GM19467 (cell line): Measurements from ENCODE around the gene ELF5.

ENCODE experiments used
- ATAC-seq: cut with Tn5 transposase; IDR thresholded peaks from one replicate; pipeline ENCODE4 v1.9.1; 2021; ENCODE audit warnings: mild to moderate bottlenecking, moderate library complexity; ENCODE audit not compliant: unreplicated experiment

ELF5 gene

DNA sequence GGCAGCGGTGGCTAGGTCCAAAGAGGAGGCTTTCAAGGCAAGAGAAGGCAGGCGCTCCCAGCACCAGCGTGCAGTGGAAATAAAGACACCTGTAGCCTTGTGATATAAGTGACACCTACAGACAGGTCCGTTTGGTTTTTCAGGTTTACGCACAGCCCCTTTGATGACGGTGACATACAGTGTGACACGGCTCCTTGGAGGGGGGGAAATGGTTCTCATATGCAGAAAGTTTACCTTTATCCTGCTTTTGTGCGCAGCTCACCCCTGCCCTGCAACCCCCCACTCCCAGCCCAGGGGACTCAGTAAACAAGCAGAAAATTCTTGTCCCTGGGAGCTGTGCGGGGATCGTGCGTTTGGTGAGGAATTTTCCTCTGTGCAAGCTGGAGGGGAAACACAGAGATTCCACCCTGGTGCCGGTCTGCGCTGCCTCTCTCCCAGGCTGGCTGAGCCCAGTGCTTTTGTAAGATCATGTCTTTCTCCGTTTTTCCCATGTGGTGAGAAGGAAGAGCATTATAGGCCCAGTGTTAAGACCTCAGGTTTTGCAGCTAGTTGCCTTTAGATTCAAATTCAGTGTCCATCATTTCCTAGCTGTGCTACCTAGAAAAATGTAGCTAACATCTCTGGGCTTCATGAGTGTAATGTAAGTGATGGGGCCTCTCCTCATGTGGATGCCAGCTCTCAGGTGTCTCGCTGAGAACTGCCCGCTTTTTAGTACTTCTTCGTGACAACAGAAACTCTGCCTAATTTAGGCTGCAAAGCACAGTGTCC is at the start of gene ELF5:
Gene ELF5, minus strand, starts transcription at position 113 of the 768 bp plus-strand sequence. CDS start 8,045 bp downstream, outside the sequence.
- no peak for ATAC-seq

GRCh38 chr11:34562976-34563375 is 49.4 kb upstream of the ELF5 start:
- no peak for ATAC-seq

DNA sequence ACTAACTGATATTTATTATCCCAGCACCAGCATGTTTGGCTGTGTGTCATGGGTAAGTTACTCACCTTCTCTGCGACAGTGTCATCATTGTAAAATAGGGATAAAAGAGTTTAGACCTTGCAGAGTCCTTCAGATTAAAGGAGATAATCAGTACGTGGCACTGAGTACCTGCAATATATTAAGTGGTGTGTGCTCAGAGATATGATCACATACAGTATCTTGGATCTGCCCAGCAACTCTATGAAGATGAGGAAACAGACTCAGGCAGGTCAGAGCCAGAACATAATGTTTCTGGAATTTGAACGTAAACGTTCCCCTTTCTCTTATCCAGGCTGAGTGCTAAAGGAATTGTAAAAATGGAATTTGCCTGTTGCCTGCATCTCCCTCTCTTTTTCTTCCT is 46.9 kb upstream of the ELF5 start:
- no peak for ATAC-seq

DNA sequence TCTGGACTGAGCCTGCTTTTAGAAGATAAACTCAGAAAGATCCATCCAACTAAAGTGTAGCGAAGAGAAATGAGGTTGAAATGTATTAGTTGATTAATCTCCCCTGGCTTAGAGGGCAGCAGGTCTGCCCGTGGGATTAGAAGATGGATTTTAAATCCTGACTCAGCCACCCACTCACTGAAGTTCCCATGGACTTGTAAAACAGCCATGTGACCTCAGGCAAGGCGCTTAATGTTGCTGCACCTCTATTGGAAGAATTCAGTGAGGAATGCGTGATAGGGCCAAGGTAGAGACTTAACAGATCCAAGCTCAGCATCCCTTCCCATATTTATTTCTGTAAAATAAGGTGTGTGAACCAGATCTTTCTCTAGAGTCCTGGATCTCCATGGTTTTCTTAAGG is 45.1 kb upstream of the ELF5 start:
- no peak for ATAC-seq

- ATAC-seq, result no peak
Observed at GRCh38 chr11:34558211-34558610, 44.6 kb upstream of the ELF5 start.

GRCh38 chr11:34552270-34552669 is 38.7 kb upstream of the ELF5 start:
- ATAC-seq, result no peak

DNA sequence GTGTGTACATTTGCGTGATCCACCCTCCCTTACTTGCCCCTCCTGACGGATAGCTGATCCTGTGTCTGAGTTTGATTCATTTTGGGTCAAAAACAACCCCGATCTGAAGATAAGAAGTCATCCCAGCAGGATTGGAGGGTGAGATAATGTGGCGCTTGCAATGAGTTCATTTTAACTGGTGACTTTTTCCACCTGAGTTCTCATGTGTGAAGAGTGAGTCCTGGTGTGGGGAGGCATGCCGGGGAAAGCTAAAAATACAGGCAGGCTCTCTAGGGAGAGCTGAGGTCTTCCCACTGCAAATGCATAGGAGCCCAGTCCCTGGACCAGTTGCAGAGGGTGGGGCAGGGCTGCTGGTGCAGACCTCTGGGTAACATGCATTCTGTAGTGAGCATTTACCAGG is 35.7 kb upstream of the ELF5 start:
- ATAC-seq, result no peak

DNA sequence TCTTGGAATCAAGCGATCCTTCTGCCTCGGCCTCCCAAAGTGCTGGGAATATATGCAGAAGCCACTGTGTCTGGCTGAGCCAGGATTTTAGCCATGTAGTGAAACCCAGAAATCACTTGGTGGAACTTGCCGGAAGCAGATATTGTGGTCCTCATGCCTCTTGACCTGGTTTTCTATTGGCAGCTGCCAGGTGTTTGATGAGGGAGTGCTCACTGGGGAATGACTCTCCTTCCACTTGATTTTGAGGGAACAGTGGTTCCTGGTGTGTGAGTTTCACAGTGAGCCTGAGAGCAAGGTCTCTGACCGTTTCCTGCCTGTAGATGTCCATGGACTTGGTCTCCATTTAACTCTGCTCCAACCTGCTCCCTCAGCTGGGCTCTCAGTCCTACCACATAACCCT is 34.7 kb upstream of the ELF5 start:
- ATAC-seq, result no peak

GRCh38 chr11:34546511-34547209 is 33.1 kb upstream of the ELF5 start:
- ATAC-seq, result no peak

GRCh38 chr11:34542089-34542488 is 28.5 kb upstream of the ELF5 start:
- no peak for ATAC-seq

- no peak for ATAC-seq
Observed at GRCh38 chr11:34540870-34541269, 27.3 kb upstream of the ELF5 start.

DNA sequence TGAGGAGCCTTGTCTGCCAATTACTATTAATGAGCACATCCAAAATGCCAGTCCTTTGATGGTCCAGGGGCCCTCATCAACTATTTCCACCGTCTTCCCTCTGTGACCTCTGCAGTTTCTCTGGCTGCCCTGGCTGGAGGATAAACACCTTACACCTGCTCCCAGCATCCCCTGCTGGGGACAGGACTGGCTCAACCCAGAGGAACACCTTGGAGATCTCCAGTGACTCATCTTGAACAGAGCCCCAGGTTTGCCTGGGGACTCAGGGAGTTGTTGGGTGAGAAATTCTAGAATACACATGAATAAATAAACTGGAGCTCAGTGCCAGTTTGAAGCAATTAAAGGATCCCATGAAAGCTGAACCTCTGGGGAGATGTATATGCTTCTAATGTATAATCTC is 24.0 kb upstream of the ELF5 start:
- ATAC-seq, result no peak

GRCh38 chr11:34536056-34536455 is 22.5 kb upstream of the ELF5 start:
- ATAC-seq, result no peak

- ATAC-seq, result no peak
Observed at GRCh38 chr11:34534826-34535225, 21.2 kb upstream of the ELF5 start.

DNA sequence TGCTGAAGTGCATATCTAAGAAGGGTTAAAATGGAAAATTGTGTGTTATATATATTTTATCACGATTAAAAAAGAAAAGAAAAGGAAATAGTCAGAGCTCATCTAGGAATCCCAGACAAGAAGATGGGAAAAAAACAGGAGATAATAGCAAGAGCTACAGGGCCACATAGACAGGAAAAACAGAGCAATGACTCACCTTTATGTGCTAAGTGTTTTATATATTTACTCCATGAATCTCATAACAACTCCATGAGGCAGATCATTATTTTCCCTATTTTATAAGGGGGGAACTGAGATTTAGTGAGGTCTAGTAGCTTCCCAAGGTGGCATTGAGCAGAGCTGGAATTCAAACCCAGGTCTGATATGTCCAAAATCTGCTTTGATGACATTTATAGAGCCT is 18.1 kb upstream of the ELF5 start:
- no peak for ATAC-seq

DNA sequence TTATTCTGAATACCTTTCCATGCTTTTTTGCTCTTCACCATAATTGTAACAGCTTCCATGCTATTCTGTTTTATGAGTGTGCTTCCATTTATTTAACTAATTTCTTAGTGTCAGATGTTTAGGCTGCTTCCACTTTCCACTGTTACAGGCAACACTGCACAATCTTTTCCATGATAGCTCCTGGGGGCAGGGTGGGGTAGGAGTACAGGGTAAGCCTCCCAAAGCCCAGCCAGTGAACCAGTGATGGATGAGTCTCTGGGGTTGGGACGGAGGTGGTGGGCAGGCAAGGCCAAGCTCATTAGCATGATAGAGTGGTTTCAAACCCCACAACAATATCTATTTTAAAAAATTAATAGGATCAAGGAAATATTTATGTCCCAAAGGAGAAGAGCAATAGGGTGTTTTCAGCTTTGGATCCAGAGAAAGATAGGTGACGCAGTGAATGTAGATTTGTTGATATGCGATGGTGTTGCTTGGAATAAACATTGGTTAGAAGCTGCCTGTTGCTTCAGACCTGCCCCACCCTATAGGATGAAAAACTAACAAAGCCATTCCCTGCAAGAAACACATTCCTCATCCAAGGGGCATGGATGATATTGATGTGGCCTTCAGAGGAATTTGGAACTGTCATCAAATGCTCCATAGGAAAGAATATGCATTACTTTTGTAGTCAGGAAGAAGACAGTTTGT is 17.1 kb upstream of the ELF5 start:
- no peak for ATAC-seq

DNA sequence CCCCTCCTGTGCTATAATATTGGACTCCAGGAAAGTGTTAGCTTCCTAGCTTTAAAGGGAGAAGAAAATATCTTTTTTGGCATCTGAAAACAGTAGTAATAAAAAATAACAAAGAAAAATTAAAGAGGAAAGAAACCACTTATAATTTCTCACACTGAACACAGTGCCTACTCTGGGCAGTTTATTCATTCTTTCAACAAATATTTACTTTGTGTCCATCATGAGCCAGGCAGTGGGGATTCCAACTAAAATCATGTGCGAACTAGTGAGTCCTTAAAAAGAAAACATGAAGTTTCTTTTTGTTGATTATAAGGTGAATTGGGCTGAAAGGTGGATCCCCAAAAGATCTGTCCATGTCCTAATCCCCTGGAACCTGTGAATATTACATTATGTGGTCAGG is 16.0 kb upstream of the ELF5 start:
- ATAC-seq, result no peak

DNA sequence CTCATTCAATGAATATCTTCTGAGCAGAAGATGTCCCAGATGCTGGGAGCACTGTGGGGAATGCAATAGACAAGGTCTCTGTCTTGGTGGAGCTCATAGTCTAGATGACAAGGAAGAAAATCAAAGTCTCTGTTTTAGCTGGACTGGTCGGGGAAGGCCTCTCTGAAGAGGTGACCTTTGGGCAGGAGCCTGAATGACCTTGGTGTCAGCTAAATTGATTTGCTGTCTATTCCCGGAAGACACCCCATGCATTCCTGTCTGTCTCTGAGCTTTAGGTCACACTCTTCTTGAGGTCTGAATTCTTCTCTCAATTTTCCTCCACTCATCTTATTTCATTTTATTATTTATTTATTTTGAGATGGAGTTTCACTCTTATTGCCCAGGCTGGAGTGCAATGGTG is 14.5 kb upstream of the ELF5 start:
- no peak for ATAC-seq

DNA sequence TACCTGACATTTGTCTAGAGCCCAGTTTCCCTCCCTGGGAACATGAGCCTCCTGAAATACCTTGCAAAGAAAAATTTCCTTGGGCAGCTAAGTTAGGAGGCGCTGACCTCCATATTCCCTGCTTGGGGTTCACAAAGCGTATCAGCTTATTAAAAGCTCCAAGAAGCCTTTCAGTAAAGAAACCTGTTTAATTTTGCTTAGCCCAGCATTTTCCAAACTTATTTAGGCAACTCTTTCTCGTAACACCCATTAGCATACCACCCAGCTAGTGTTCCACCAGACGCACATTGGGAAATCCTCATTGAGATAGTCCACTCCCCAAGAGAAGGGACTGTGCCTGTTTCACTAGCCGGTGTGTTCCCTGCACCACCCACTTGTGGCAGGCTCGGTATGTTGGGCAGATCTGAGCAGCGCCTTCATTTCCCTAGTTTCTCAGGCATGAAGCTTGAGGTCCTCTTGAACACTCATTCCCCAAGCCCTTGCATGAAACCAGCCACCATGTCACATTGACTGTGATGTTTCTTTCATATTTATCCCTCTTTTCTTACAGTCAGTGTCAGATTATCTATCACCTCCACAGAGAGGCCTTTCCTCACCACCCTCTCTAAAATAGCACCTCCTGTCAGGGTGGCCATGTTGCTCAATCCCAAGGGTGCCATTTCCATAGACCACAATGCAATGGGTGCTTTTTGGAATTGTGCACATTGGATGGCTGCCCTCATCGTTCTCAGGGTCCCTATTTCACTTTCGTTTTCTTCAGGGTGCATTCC is 12.5 kb upstream of the ELF5 start:
- no peak for ATAC-seq

- ATAC-seq, result no peak
Observed at GRCh38 chr11:34525098-34525497, 11.5 kb upstream of the ELF5 start.

- no peak for ATAC-seq
Observed at GRCh38 chr11:34524696-34525095, 11.1 kb upstream of the ELF5 start.
